ENCODE data around the gene C2CD4A.
A peak's percentile ranks its signal among the peaks of the same experiment; 100 is the strongest.

C2CD4A gene

GRCh38 chr15:62068071-62068809, 1.5 kb downstream of the C2CD4A start:
- peak; percentile 44 for DNase-seq (ENCODE audit: low spot score)
- in situ Hi-C loops (cut with MboI; ENCODE audit: low sequenced_read_pairs, unreplicated experiment): loop anchor here (10.0 kb wide), 1 partner anchor 193 kb away; no protein-coding TSS in a partner anchor
- TF ChIP-seq CTCF (IDR thresholded peaks at IDR 0.05; ENCODE audit: borderline replicate concordance, control extremely low read depth, extremely low read depth, insufficient read depth, missing control alignments): peak; percentile 16

- TF ChIP-seq CTCF (IDR thresholded peaks at IDR 0.05; ENCODE audit: borderline replicate concordance, control extremely low read depth, extremely low read depth, insufficient read depth, missing control alignments): no peak
- in situ Hi-C loops (cut with MboI; ENCODE audit: low sequenced_read_pairs, unreplicated experiment): loop anchor here (10.0 kb wide), 1 partner anchor 194 kb away; no protein-coding TSS in a partner anchor
- no peak for DNase-seq (ENCODE audit: low spot score)
These were observed 2.0 kb downstream of the C2CD4A start for GRCh38 chr15:62068810-62069167.

- in situ Hi-C loops (cut with MboI; ENCODE audit: low sequenced_read_pairs, unreplicated experiment): loop anchor here (10.0 kb wide), 1 partner anchor 195 kb away; no protein-coding TSS in a partner anchor
- DNase-seq (ENCODE audit: low spot score): no peak
- no peak for TF ChIP-seq CTCF (IDR thresholded peaks at IDR 0.05; ENCODE audit: borderline replicate concordance, control extremely low read depth, extremely low read depth, insufficient read depth, missing control alignments)
These were observed 2.8 kb downstream of the C2CD4A start for GRCh38 chr15:62069551-62069950.

GRCh38 chr15:62071711-62072308, 5.0 kb downstream of the C2CD4A start:
- TF ChIP-seq CTCF (IDR thresholded peaks at IDR 0.05; ENCODE audit: borderline replicate concordance, control extremely low read depth, extremely low read depth, insufficient read depth, missing control alignments): peak; percentile 29
- in situ Hi-C loops (cut with MboI; ENCODE audit: low sequenced_read_pairs, unreplicated experiment): no loop called here
- DNase-seq (ENCODE audit: low spot score): peak; percentile 43

- DNase-seq (ENCODE audit: low spot score): no peak
- TF ChIP-seq CTCF (IDR thresholded peaks at IDR 0.05; ENCODE audit: borderline replicate concordance, control extremely low read depth, extremely low read depth, insufficient read depth, missing control alignments): no peak
- in situ Hi-C loops (cut with MboI; ENCODE audit: low sequenced_read_pairs, unreplicated experiment): no loop called here
These were observed 9.0 kb downstream of the C2CD4A start for GRCh38 chr15:62075595-62076277.

GRCh38 chr15:62079594-62079993, 12.8 kb downstream of the C2CD4A start:
- TF ChIP-seq CTCF (IDR thresholded peaks at IDR 0.05; ENCODE audit: borderline replicate concordance, control extremely low read depth, extremely low read depth, insufficient read depth, missing control alignments): no peak
- in situ Hi-C loops (cut with MboI; ENCODE audit: low sequenced_read_pairs, unreplicated experiment): no loop called here
- no peak for DNase-seq (ENCODE audit: low spot score)

Measured in GM13976 (cell line).